GM18519 (cell line): ENCODE results near the gene TMC3.

Experiments used
- ATAC-seq: cut with Tn5 transposase; IDR thresholded peaks from one replicate; pipeline ENCODE4 v1.9.1; 2021; ENCODE audit warnings: mild to moderate bottlenecking, moderate library complexity; ENCODE audit not compliant: unreplicated experiment, low FRiP score

TMC3 gene

GRCh38 chr15:81385721-81386076 lies 11.7 kb upstream of the TMC3 start:
- no peak for ATAC-seq

GRCh38 chr15:81384891-81385720 lies 11.1 kb upstream of the TMC3 start:
- ATAC-seq: no peak

GRCh38 chr15:81381720-81382119 lies 7.7 kb upstream of the TMC3 start:
- ATAC-seq: no peak

- ATAC-seq: no peak
Observed at GRCh38 chr15:81380668-81381067, 6.7 kb upstream of the TMC3 start.

GRCh38 chr15:81380203-81380602 lies 6.2 kb upstream of the TMC3 start:
- no peak for ATAC-seq

GRCh38 chr15:81379269-81379668 lies 5.3 kb upstream of the TMC3 start:
- no peak for ATAC-seq

GRCh38 chr15:81378443-81378842 lies 4.4 kb upstream of the TMC3 start:
- ATAC-seq: no peak

GRCh38 chr15:81377871-81378270 lies 3.9 kb upstream of the TMC3 start:
- no peak for ATAC-seq

GRCh38 chr15:81376231-81376630 lies 2.2 kb upstream of the TMC3 start:
- no peak for ATAC-seq

GRCh38 chr15:81375461-81375860 lies 1.4 kb upstream of the TMC3 start:
- no peak for ATAC-seq

- ATAC-seq: no peak
Observed at GRCh38 chr15:81373176-81373575, 837 bp downstream of the TMC3 start.

- ATAC-seq: no peak
Observed at GRCh38 chr15:81372575-81372974, 1.4 kb downstream of the TMC3 start.

- no peak for ATAC-seq
Observed at GRCh38 chr15:81363718-81364500, 10.1 kb downstream of the TMC3 start.

GRCh38 chr15:81363276-81363675 lies 10.7 kb downstream of the TMC3 start:
- ATAC-seq: no peak

GRCh38 chr15:81362790-81363189 lies 11.2 kb downstream of the TMC3 start:
- ATAC-seq: no peak

- no peak for ATAC-seq
Observed at GRCh38 chr15:81361891-81362290, 12.1 kb downstream of the TMC3 start.

- no peak for ATAC-seq
Observed at GRCh38 chr15:81360491-81360890, 13.5 kb downstream of the TMC3 start.

GRCh38 chr15:81358248-81358647 lies 15.8 kb downstream of the TMC3 start:
- no peak for ATAC-seq

GRCh38 chr15:81357180-81357686 lies 16.8 kb downstream of the TMC3 start:
- no peak for ATAC-seq

- ATAC-seq: no peak
Observed at GRCh38 chr15:81356252-81356651, 17.8 kb downstream of the TMC3 start.

- ATAC-seq: no peak
Observed at GRCh38 chr15:81351651-81352050, 22.4 kb downstream of the TMC3 start.

- no peak for ATAC-seq
Observed at GRCh38 chr15:81349271-81349670, 24.7 kb downstream of the TMC3 start.
